CD4-positive, alpha-beta T cell treated with Interleukin-15 for 1 hour (primary cell): ENCODE measurements around the gene LRP5.

Source experiments
- DNase-seq: peaks from one replicate; pipeline ENCODE4 v3.0.0-alpha.2; 2020

LRP5 gene

GRCh38 chr11:68312117-68312779, at the start of gene LRP5:
Gene LRP5 (plus strand): TSS chr11:68312591. CDS start chr11:68312715, 124 bp downstream.
- DNase-seq, result peak; percentile 12

GRCh38 chr11:68263444-68264035, 48.9 kb upstream of the LRP5 start:
- DNase-seq, result no peak

GRCh38 chr11:68264244-68264643, 48.1 kb upstream of the LRP5 start:
- DNase-seq, result no peak

GRCh38 chr11:68264741-68265540, 47.5 kb upstream of the LRP5 start:
- no peak for DNase-seq

- DNase-seq, result no peak
These were observed 46.1 kb upstream of the LRP5 start for GRCh38 chr11:68266121-68266891.

GRCh38 chr11:68266936-68267880, 45.2 kb upstream of the LRP5 start:
- peak; percentile 21 for DNase-seq

- DNase-seq, result no peak
These were observed 44.5 kb upstream of the LRP5 start for GRCh38 chr11:68267881-68268240.

- DNase-seq, result no peak
These were observed 42.8 kb upstream of the LRP5 start for GRCh38 chr11:68269414-68270081.

- no peak for DNase-seq
These were observed 42.0 kb upstream of the LRP5 start for GRCh38 chr11:68270196-68271022.

- DNase-seq, result peak; percentile 77
These were observed 41.2 kb upstream of the LRP5 start for GRCh38 chr11:68271023-68271780.

GRCh38 chr11:68271781-68272608, 40.4 kb upstream of the LRP5 start, which contains the start of gene C11orf24:
Gene C11orf24 (minus strand): TSS chr11:68271973. CDS start chr11:68263767, 8,206 bp downstream.
- DNase-seq, result peak; percentile 96

- no peak for DNase-seq
These were observed 39.2 kb upstream of the LRP5 start for GRCh38 chr11:68273026-68273738.

- no peak for DNase-seq
These were observed 38.1 kb upstream of the LRP5 start for GRCh38 chr11:68274306-68274705.

- no peak for DNase-seq
These were observed 36.5 kb upstream of the LRP5 start for GRCh38 chr11:68275721-68276507.

- no peak for DNase-seq
These were observed 35.5 kb upstream of the LRP5 start for GRCh38 chr11:68276861-68277260.

- DNase-seq, result no peak
These were observed 32.7 kb upstream of the LRP5 start for GRCh38 chr11:68279676-68280075.
